GM19467 (cell line): ENCODE data around the gene METTL1.
"Not testable (repeated sequence)": the region's sequence is repeated elsewhere in the genome, so short reads cannot be mapped to it uniquely, and the experiment has no call there.

Experiments used
- ATAC-seq: cut with Tn5 transposase; IDR thresholded peaks from one replicate; pipeline ENCODE4 v1.9.1; 2021; ENCODE audit warnings: mild to moderate bottlenecking, moderate library complexity; ENCODE audit not compliant: unreplicated experiment

The METTL1 gene

GRCh38 chr12:57797933-57798332 lies 26.0 kb upstream of the METTL1 start:
- no peak for ATAC-seq

GRCh38 chr12:57796996-57797395 lies 25.1 kb upstream of the METTL1 start:
- ATAC-seq: no peak

- no peak for ATAC-seq
These were observed 23.4 kb upstream of the METTL1 start for GRCh38 chr12:57795354-57795753.

GRCh38 chr12:57793920-57794319 lies 22.0 kb upstream of the METTL1 start:
- no peak for ATAC-seq

GRCh38 chr12:57783861-57784260 lies 12.0 kb upstream of the METTL1 start:
- ATAC-seq: no peak

- no peak for ATAC-seq
These were observed 11.5 kb upstream of the METTL1 start for GRCh38 chr12:57783466-57783801.

GRCh38 chr12:57782608-57783465 lies 10.9 kb upstream of the METTL1 start, which contains the start of gene TSFM:
TSS of gene TSFM (plus strand) at chr12:57782787. CDS start at chr12:57782802, 15 bp downstream.
- peak; percentile 74 for ATAC-seq

GRCh38 chr12:57782243-57782607 lies 10.3 kb upstream of the METTL1 start:
- ATAC-seq: no peak

GRCh38 chr12:57781801-57782200 lies 9.9 kb upstream of the METTL1 start:
- ATAC-seq: no peak

GRCh38 chr12:57781244-57781643 lies 9.3 kb upstream of the METTL1 start:
- ATAC-seq: no peak

- ATAC-seq: no peak
These were observed 8.5 kb upstream of the METTL1 start for GRCh38 chr12:57780284-57780897.

- no peak for ATAC-seq
These were observed 7.8 kb upstream of the METTL1 start for GRCh38 chr12:57779736-57780135.

GRCh38 chr12:57777911-57778310 lies 6.0 kb upstream of the METTL1 start:
- ATAC-seq: no peak

GRCh38 chr12:57777367-57777766 lies 5.5 kb upstream of the METTL1 start:
- no peak for ATAC-seq

- no peak for ATAC-seq
These were observed 4.3 kb upstream of the METTL1 start for GRCh38 chr12:57776247-57776587.

GRCh38 chr12:57775563-57776246 lies 3.8 kb upstream of the METTL1 start:
- ATAC-seq: no peak

- no peak for ATAC-seq
These were observed 3.1 kb upstream of the METTL1 start for GRCh38 chr12:57775044-57775443.

GRCh38 chr12:57774634-57775033 lies 2.7 kb upstream of the METTL1 start:
- ATAC-seq: not testable (repeated sequence)

- no peak for ATAC-seq
These were observed 771 bp upstream of the METTL1 start, which contains the start of gene EEF1AKMT3 for GRCh38 chr12:57772429-57773322. TSS of gene EEF1AKMT3 (plus strand) at chr12:57772614. CDS start at chr12:57772725, 111 bp downstream.

GRCh38 chr12:57771236-57771872 lies 551 bp downstream of the METTL1 start:
- ATAC-seq: peak; percentile 58
